Hepatocyte (in vitro differentiated cells): Measurements from ENCODE around the gene SENP1. TPM values are rescaled to one million over a fixed set of nuclear protein-coding genes. Genes with fewer than 3 reads are reported as not detected.

Experiments used
- DNase-seq: peaks from one replicate; pipeline ENCODE4 v3.0.0-alpha.2; 2016; ENCODE audit warnings: low spot score
- H2AFZ ChIP-seq: fragments of 200-600 bp; sonication (generic); 2 replicates; pipeline ENCODE4 v1.6.0; 2016; ENCODE audit warnings: antibody characterized with exemption, mild to moderate bottlenecking
- H3K27ac ChIP-seq: fragments of 200-600 bp; sonication (generic); 2 replicates; pipeline ENCODE4 v1.5.1; 2016; ENCODE audit warnings: mild to moderate bottlenecking
- H3K27me3 ChIP-seq: fragments of 200-600 bp; sonication (generic); 2 replicates; pipeline ENCODE4 v1.6.1; 2016
- H3K36me3 ChIP-seq: fragments of 200-600 bp; sonication (generic); replicated peaks from 2 replicates; pipeline ENCODE4 v1.5.1; 2016; ENCODE audit warnings: low read depth; ENCODE audit not compliant: insufficient read depth
- H3K4me1 ChIP-seq: fragments of 200-600 bp; sonication (generic); 2 replicates; pipeline ENCODE4 v1.5.1; 2016; ENCODE audit warnings: mild to moderate bottlenecking, moderate library complexity; ENCODE audit not compliant: insufficient read depth
- H3K4me2 ChIP-seq: fragments of 200-600 bp; sonication (generic); 2 replicates; pipeline ENCODE4 v1.6.0; 2016
- H3K4me3 ChIP-seq: fragments of 200-600 bp; sonication (generic); 2 replicates; pipeline ENCODE4 v1.5.1; 2016; ENCODE audit warnings: mild to moderate bottlenecking
- H3K79me2 ChIP-seq: fragments of 200-600 bp; sonication (generic); 2 replicates; pipeline ENCODE4 v1.6.0; 2017; ENCODE audit warnings: mild to moderate bottlenecking
- H3K9me2 ChIP-seq: fragments of 200-600 bp; sonication (generic); replicated peaks from 2 replicates; pipeline ENCODE4 v1.6.0; 2017; ENCODE audit warnings: mild to moderate bottlenecking; ENCODE audit not compliant: insufficient read depth
- H3K9me3 ChIP-seq: fragments of 200-600 bp; sonication (generic); 2 replicates; pipeline ENCODE4 v1.5.1; 2016; ENCODE audit warnings: low read depth, mild to moderate bottlenecking
- H4K20me1 ChIP-seq: fragments of 200-600 bp; sonication (generic); 2 replicates; pipeline ENCODE4 v1.6.0; 2016; ENCODE audit warnings: mild to moderate bottlenecking; ENCODE audit not compliant: insufficient read depth, poor library complexity, severe bottlenecking
- EZH2 ChIP-seq: fragments of 200-600 bp; sonication (generic); IDR thresholded peaks from 2 replicates; pipeline ENCODE4 v1.6.1; 2016; ENCODE audit warnings: antibody characterized with exemption, mild to moderate bottlenecking, borderline replicate concordance
- EZH2phosphoT487 ChIP-seq: fragments of 200-600 bp; sonication (generic); IDR thresholded peaks from one replicate; pipeline ENCODE4 v1.6.1; 2018; ENCODE audit warnings: antibody characterized with exemption, mild to moderate bottlenecking, low read depth, moderate library complexity; ENCODE audit not compliant: unreplicated experiment, severe bottlenecking
- WGBS: methylation state at CpG from one replicate; pipeline ENCODE4 v1.1.6; 2016; ENCODE audit warnings: low lambda C conversion rate; ENCODE audit errors: missing lambda C conversion rate; 5-methylcytosine and 5-hydroxymethylcytosine counted together
- polyA plus RNA-seq: library from polyadenylated mRNA; unstranded; fragments of >200 nt; fragmentation: Nextera tagmentation; extraction: Ambion mirVana; gene quantifications from 2 replicates; pipeline ENCODE4 v1.2.1, GENCODE V29; 2016
- total RNA-seq: library from RNA; depleted of rRNA; stranded (reverse); fragments of >200 nt; gene quantifications from 2 replicates; pipeline ENCODE4 v1.2.3, GENCODE V29; 2014
- TF ChIP-seq, protein P1 (sequence below): fragments of 200-600 bp; sonication (generic); IDR thresholded peaks from 2 replicates; pipeline ENCODE4 v1.5.1; 2016; ENCODE audit warnings: antibody characterized with exemption, mild to moderate bottlenecking; ENCODE audit not compliant: poor library complexity

Gene SENP1
- total and polyA plus RNA-seq, 2 experiments from 2014 or later, result 3.9 to 16.9 TPM

DNA sequence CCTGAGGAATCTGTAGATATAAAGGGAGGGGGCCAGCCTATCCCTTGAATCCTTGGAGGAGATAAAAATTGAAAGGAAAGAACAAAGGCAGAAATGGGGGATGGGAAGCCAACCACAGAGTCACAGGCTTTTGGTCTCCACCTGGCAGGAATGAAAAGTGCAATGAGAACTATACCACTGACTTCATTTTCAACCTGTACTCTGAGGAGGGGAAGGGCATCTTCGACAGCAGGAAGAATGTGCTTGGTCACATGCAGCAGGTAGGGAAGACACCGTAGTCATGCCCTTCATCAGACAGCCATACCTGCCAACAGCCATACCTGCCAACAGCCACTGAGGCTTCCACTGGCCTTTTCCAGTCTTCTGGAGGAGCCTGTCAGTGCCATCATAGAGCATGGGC lies 38.0 kb upstream of the SENP1 start:
- Histone ChIP-seq H3K9me2 (no peaks in the 10 kb centered on the region), H3K4me2 (no peak overlapping the region), H3K27me3 (no peaks in the 10 kb centered on the region), H3K9me3 (no peaks in the 10 kb centered on the region), H3K79me2 (no peaks in the 10 kb centered on the region), H3K4me3 (no peak overlapping the region), H3K36me3 (no peaks in the 10 kb centered on the region), H3K4me1 (no peaks in the 10 kb centered on the region), H4K20me1 (no peaks in the 10 kb centered on the region), H3K27ac (no peak overlapping the region), H2AFZ (no peak overlapping the region)
- TF ChIP-seq, protein P1, sequence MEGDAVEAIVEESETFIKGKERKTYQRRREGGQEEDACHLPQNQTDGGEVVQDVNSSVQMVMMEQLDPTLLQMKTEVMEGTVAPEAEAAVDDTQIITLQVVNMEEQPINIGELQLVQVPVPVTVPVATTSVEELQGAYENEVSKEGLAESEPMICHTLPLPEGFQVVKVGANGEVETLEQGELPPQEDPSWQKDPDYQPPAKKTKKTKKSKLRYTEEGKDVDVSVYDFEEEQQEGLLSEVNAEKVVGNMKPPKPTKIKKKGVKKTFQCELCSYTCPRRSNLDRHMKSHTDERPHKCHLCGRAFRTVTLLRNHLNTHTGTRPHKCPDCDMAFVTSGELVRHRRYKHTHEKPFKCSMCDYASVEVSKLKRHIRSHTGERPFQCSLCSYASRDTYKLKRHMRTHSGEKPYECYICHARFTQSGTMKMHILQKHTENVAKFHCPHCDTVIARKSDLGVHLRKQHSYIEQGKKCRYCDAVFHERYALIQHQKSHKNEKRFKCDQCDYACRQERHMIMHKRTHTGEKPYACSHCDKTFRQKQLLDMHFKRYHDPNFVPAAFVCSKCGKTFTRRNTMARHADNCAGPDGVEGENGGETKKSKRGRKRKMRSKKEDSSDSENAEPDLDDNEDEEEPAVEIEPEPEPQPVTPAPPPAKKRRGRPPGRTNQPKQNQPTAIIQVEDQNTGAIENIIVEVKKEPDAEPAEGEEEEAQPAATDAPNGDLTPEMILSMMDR, result no peak
- TF ChIP-seq EZH2phosphoT487 (no peak), EZH2 (no peak)
- 90% methylated on average over 2 of the region's 2 CpGs for WGBS
- no peak for DNase-seq

GRCh38 chr12:48142818-48143674 lies 37.2 kb upstream of the SENP1 start:
- no peak for TF ChIP-seq EZH2phosphoT487
- TF ChIP-seq, protein P1, result no peak
- TF ChIP-seq EZH2, result no peak
- no peak overlapping the region for H3K4me2 ChIP-seq
- H3K4me3 ChIP-seq, result no peak overlapping the region
- H4K20me1 ChIP-seq, result no peaks in the 10 kb centered on the region
- no peaks in the 10 kb centered on the region for H3K36me3 ChIP-seq
- H3K9me2 ChIP-seq, result no peaks in the 10 kb centered on the region
- H3K4me1 ChIP-seq, result no peaks in the 10 kb centered on the region
- H3K9me3 ChIP-seq, result no peaks in the 10 kb centered on the region
- H2AFZ ChIP-seq, result no peak overlapping the region
- 83% methylated on average over 7 of the region's 7 CpGs for WGBS
- H3K27me3 ChIP-seq, result no peaks in the 10 kb centered on the region
- no peak overlapping the region for H3K27ac ChIP-seq
- DNase-seq, result no peak
- no peaks in the 10 kb centered on the region for H3K79me2 ChIP-seq

- no peak overlapping the region for H2AFZ ChIP-seq
- H3K4me3 ChIP-seq, result no peak overlapping the region
- H3K27me3 ChIP-seq, result no peaks in the 10 kb centered on the region
- no peak overlapping the region for H3K27ac ChIP-seq
- H3K36me3 ChIP-seq, result peaks cover 6% of the 10 kb centered on the region
- H3K79me2 ChIP-seq, result no peaks in the 10 kb centered on the region
- TF ChIP-seq EZH2phosphoT487 (no peak), EZH2 (no peak)
- TF ChIP-seq, protein P1, result no peak
- no peak overlapping the region for H3K4me2 ChIP-seq
- WGBS, result 97% methylated on average over 5 of the region's 5 CpGs
- H3K4me1 ChIP-seq, result no peaks in the 10 kb centered on the region
- no peak for DNase-seq
- no peaks in the 10 kb centered on the region for H3K9me3 ChIP-seq
- no peaks in the 10 kb centered on the region for H4K20me1 ChIP-seq
- H3K9me2 ChIP-seq, result no peaks in the 10 kb centered on the region
These were observed 29.1 kb upstream of the SENP1 start for GRCh38 chr12:48135027-48135426.
